Measurements from ENCODE around the gene TPRG1.

- TF ChIP-seq POLR2A (IDR thresholded peaks at IDR 0.05), result no peak
- TF ChIP-seq CTCF (IDR thresholded peaks at IDR 0.05), result no peak
Measured at GRCh38 chr3:189317911-189318310, 146.1 kb downstream of the TPRG1 start.

Measured in Peyer's patch (tissue), 4 donors.